Activated effector memory CD4-positive, alpha-beta T cell treated with anti-CD3 and anti-CD28 coated beads, Interleukin-2, amount 50 U/mL, for 16 hours (primary cell): ENCODE results near the gene VWF.

ENCODE experiments used
- DNase-seq: peaks from one replicate; pipeline ENCODE4 v3.0.0-alpha.2; 2020

VWF gene

DNA sequence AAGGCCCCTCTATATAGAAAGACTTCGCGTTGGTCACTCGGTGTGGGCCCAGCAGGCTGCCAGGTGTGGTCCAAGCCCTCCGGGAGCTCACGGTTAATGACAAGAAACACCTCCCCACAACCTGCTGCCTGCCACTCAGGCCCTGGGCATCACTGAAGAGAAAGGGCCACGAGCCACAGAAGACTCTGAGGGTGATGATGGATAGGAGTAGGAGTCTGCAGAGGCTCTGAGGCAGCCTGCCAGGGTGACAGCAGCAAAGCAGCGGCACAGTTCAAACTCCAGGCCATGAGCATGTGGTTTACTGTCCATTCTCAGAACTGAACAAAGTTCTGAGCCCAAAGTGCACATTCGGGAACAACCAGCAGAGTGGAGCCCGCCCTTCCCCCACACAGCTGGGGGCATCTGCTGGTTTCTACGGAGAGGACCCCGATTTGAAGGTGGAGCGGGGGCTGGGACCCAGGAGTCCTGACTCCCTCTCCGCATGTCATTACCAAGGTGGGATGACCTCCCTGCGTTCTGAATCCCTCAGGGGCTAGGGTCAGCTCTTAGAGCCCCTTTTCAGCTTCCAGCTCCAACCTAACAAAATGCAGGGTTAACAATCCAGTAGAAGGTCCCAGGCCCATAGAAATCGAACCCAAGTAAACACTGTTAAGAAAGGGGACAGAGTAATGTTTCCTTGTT, 65.8 kb downstream of the VWF start:
- no peak for DNase-seq

DNA sequence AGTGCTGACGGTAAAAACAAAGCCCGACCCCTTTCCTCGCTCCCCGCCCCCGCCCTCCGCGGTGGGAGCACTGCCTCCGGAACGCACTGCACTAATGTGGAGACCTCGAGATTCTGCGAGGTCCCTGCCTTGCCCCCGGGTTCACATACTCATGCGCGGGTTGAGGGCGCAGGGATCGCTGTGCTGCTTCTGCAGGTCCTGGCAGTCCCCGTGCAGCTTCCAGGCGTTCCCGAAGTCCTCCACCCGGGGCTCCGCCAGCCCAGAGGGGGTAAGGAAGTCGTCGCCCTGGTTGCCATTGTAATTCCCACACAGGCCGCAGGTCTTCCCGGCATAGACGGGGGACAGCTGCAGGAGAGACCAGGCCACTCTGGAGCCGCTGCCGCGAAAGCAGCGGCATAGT, 66.8 kb downstream of the VWF start:
- no peak for DNase-seq

DNA sequence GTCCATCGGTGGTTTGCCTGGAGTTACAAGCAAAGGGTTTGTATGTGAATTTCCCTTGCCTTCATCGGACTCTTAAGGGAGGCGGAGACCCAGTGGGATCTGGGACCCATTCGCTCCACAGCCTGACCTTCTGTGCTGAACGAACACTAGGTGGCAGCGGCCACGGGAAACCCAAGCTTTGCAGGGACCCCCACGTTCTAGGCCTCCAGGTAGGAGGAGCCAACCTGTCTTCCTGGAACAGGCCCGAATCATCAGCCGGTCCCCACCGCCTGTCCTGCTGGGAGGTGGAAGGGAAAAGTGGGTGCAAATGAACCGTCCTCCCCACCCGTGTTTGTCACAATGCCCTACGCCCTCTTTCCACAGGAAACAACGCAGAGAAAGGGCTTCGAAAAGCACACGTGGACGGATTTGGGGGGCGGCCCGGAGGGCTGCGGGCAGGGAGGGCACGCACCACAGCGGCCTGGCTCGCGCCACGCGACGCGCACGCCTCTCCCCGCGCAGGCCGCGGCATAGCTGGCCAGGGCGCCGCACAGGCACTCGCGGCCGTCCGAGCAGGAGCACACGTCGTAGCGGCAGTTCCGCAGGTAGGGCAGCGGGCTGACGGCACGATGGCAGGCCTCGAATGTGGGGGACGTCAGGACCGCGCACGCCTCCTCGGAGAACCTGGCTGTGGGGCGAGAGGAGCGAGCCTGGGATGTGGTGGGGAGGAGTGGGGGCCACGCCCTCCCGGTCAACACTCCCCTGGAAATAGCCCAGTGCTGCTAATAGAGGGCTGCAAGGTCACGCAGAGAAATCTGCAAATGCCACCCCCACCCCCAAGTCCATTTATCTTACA, 67.8 kb downstream of the VWF start:
- DNase-seq: no peak

DNA sequence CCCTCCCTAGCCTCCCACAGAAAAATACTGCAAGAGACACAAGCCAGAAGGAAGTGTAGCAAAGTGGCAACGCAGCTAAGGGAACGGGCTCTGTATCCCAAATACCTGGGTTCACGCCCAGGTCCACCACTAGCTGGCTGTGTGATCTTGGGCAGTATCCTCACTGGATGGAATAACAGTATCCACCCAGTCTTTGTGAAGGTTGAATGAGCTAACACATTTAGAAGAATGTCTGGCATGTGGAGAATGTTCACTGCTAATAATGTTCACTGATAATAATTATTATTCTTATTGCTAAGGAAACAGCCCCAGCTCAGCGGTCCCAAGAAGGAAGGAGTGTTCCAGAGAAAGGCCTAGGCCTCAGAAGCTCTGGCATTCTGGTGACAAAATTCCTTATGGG, 70.9 kb downstream of the VWF start:
- no peak for DNase-seq

GRCh38 chr12:6052940-6053329, 71.5 kb downstream of the VWF start:
- no peak for DNase-seq

GRCh38 chr12:6052206-6052939, 72.1 kb downstream of the VWF start:
- no peak for DNase-seq

DNA sequence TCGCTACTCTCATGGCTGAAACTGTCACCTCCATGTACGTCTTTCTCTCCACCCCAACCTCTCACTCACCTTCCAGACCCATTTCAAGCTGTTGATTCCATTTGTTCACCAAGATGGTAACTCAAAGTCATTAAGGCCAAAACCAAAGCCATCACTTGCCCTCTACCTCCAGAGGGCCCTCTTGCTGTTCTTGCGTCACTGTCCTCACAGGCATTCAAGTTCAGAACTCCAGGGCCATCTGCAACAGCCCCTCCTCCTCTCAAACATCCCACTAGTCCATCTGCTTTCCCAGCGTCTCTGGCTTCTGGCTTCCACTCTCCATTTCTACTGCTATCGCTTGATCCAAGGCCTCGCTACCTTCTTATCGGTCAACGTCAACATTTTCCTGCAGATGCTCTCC, 74.5 kb downstream of the VWF start:
- DNase-seq: no peak

GRCh38 chr12:6049587-6049986, 74.9 kb downstream of the VWF start:
- no peak for DNase-seq

- DNase-seq: no peak
Observed at GRCh38 chr12:6047249-6048237, 76.9 kb downstream of the VWF start.

DNA sequence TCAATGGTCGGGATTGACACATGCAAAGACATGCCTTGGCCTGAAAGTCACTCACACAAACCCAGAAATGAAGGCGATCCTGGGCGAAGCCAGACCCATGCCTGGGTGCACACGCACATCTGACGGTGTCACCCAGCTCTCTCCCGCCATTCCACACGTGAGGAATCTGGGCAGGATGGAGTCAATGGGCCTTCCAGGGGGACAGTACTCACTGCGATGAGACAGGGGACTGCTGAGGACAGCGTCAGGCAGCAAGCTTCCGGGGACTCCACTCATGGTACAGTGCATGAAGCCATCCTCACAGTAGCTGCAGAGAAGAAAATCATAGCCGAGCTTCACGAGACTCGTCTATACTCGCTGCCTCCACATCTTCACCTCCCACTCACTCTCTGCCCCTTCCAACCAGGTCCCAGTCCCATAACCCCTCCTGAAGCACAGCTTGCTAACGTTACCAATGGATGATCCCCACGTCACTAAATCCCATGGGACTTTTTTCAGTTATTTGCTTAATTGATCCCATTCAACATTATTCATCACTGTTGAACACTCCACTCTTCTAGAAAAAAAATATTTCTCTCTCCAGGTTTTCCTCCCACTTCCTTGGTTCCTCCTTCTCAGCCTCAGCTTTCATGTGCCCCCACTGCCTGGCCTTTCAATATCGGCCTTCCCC, 77.8 kb downstream of the VWF start:
- DNase-seq: no peak

DNA sequence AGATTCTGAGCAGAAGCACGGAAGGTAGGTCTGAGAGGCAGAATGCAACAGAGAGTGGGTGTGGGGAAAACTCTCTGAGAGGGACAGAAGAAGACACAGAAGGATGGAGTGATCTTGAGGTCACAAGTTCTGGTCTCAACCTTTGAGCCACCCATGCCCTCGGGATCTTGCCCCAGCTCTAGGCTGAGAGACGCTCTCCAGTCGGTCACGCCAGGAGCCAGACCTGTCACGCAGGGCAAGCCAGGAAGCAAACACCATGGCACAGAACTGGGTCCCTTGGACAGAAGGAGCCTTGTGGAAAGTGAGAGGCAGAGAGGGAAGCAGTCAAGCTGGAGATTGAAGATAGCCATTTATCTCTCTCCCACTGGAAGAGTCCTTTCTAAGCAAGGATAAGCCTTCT, 79.0 kb downstream of the VWF start:
- no peak for DNase-seq

DNA sequence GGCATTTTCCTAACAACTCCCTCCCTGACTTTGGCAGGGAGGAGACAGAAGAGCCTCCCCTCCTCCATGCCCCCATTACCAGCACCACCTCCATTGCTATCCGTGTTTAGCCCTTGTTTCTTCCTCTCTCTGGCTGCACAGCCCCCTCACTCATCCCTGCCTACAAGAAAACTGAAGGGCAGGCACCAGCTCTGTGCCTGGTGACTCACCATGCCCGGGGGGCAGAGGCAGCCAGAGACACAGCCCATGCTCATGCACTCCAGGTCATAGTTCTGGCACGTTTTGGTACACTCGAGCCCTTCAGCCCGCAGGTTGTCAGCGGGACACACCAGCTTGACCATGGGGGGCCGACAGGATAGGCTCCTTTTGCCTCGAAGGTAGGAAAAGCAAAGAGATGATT, 80.4 kb downstream of the VWF start:
- no peak for DNase-seq

DNA sequence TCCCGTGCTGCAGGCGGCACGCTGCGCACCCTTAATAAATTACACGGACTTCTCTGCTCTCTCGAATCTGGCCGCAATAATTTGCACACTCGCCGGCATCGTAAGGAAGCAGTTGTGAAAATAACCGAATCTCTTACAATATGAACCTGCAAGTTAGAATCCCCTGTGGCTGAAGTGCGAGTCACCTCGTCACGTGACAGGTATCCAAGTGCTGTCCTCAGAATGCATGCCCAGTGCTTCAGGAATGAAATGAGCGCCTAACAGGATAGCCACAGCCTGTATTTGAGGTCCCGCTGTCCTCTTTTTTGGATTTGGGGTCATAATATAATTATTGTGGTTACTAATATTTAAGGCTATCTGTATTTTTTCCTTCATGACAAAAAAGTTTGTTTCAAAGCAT, 82.0 kb downstream of the VWF start:
- DNase-seq: no peak

DNA sequence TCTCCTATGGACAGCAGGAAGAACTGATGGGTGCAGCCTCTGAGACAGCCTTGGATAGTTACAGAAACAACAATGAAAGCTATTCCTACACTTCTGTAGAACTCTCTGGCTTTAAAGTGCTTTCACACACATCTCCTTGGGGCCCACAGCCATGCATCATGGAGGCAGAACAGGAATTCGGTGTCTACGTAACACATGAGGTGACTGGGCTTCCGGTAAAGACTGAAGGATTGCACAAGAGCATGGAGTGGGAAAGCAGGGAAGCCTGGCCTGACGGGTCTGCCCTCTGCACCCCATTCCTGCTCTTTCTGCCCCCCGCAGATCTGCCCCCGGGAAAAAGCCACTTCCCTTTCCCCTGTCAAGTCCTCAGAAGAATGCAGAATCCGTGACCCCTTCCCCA, 82.6 kb downstream of the VWF start:
- DNase-seq: no peak

DNA sequence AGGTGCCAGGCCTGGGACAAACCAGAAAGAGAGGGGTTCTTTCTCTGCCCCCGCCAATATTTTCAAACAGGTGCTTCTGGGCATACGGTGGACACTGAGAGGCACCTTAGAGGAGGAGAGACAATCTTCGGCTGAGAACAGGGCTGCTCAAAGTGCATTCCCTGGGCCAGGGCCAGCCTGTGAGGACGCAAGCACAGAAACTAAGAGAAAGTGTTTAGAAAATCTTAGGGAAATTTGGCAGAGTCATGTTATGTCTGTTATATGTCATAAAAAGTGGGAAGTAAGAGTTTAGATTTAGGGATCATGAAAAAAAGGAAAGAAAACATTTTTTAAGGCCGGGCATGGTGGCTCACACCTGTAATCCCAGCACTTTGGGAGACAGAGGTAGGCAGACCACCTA, 83.7 kb downstream of the VWF start:
- no peak for DNase-seq

GRCh38 chr12:6039894-6040601, 84.4 kb downstream of the VWF start:
- peak; percentile 75 for DNase-seq

- DNase-seq: no peak
Observed at GRCh38 chr12:6038160-6038559, 86.3 kb downstream of the VWF start.

DNA sequence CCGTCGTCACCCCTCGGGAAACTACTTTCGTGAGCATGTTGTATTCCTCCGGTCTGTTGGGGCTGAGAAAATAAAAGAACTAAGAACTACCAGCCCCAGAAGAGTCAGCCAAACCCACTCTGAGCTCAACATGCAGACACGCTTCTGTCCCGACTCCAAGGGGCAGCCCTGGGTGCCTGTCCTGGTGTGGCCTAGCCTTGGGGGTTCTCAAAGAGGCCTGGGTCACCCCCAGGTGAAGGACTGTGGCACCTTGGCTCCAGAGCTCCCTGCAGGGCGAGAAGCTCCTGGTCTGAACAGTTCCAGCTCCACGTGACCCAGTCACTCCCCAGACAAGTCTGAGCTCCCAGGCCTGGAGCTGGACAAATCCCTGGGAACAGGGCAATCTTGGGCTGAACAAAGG, 87.0 kb downstream of the VWF start:
- DNase-seq: no peak

- no peak for DNase-seq
Observed at GRCh38 chr12:6036509-6036908, 88.0 kb downstream of the VWF start.

DNA sequence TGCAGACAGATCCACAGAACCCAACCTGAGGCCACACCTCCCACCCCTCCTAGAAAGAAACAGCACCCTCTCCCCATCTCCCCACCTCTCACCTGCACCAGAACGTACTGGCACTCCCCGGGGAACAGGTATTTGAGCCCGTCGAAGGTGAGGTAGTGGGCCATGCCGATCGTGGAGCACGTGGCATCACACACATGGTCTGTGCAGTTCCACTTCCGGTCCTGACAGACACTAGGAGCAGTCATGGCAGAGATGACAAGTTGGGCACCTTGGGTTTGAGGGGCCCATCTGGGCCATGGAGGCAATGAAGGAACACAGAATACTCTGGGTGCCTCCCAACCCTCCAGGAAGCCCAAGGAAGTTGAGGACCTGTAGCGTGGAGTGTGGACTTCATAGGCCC, 89.9 kb downstream of the VWF start:
- no peak for DNase-seq

DNA sequence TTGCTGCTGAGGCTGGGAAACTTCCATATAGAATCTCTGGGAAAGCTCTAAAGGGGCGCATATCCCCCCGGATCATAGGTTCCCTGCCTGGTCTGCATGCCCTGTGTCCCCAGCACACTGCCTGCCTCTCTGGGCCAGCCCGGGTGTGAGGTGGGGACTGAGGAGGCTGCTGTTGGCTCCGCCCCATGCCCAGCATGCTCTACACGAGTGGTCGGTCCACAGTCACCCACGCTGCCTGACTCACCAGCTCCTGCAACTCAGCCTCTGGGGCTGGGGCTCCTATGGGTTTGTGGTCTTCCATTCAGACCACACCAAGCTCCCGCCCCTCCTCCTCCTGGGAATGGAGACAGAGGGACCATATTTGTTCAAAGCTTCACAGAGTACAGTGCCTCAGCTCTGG, 90.9 kb downstream of the VWF start:
- no peak for DNase-seq

DNA sequence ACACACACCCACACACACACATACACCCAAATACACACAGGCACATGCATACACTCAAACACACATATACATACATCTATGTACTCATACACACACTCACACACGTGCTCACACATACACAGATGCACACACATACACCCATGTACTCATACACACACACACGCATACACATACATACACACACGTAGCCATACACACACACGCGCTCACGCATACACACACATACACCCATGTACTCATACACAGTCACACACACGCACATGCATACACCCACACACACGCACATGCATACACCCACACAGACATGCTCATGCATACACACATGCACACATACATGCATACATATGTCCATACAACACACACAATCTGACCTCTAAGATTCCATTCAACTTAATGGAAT, 91.7 kb downstream of the VWF start:
- no peak for DNase-seq
